ENCODE measurements around the gene ZNF423. TPM values are rescaled to one million over a fixed set of nuclear protein-coding genes. Genes with fewer than 3 reads are reported as not detected.

ZNF423 gene
- total RNA-seq, 1 experiment from 2014 or later: not detected

GRCh38 chr16:49746545-49746944, 109.4 kb downstream of the ZNF423 start:
- Mint-ChIP-seq H3K4me3 (ENCODE audit: low read depth, unreplicated experiment) (no peak overlapping the region), H3K4me1 (ENCODE audit: low read depth, unreplicated experiment) (no peaks in the 10 kb centered on the region), H3K9me3 (ENCODE audit: low read depth, unreplicated experiment) (no peaks in the 10 kb centered on the region), H3K27ac (ENCODE audit: unreplicated experiment) (no peak overlapping the region), H3K27me3 (ENCODE audit: unreplicated experiment) (peaks cover 100% of the 10 kb centered on the region), H3K36me3 (ENCODE audit: insufficient read depth, unreplicated experiment) (peaks cover 3% of the 10 kb centered on the region)
- CTCF ChIA-PET: interaction anchor here (0.6 kb wide), 1 partner anchor 151 kb away, joined by 3 read pairs; no protein-coding TSS in a partner anchor
- TF ChIP-seq CTCF (IDR thresholded peaks at IDR 0.05; ENCODE audit: unreplicated experiment): no peak
- intact Hi-C loops (cut with micrococcal nuclease; ENCODE audit: unreplicated experiment): no loop called here
- DNase-seq: no peak
- BruUV-seq (replicated peaks): no TSS peak

GRCh38 chr16:49745311-49745747, 110.6 kb downstream of the ZNF423 start:
- DNase-seq: no peak
- H3K4me3 Mint-ChIP-seq (ENCODE audit: low read depth, unreplicated experiment): no peak overlapping the region
- peaks cover 3% of the 10 kb centered on the region for H3K36me3 Mint-ChIP-seq (ENCODE audit: insufficient read depth, unreplicated experiment)
- H3K27ac Mint-ChIP-seq (ENCODE audit: unreplicated experiment): no peak overlapping the region
- no TSS peak for BruUV-seq (replicated peaks)
- intact Hi-C loops (cut with micrococcal nuclease; ENCODE audit: unreplicated experiment): no loop called here
- no peak for TF ChIP-seq CTCF (IDR thresholded peaks at IDR 0.05; ENCODE audit: unreplicated experiment)
- H3K27me3 Mint-ChIP-seq (ENCODE audit: unreplicated experiment): peaks cover 99% of the 10 kb centered on the region
- no peaks in the 10 kb centered on the region for H3K4me1 Mint-ChIP-seq (ENCODE audit: low read depth, unreplicated experiment)
- H3K9me3 Mint-ChIP-seq (ENCODE audit: low read depth, unreplicated experiment): no peaks in the 10 kb centered on the region
- CTCF ChIA-PET: no interaction called here

- peaks cover 92% of the 10 kb centered on the region for H3K27me3 Mint-ChIP-seq (ENCODE audit: unreplicated experiment)
- intact Hi-C loops (cut with micrococcal nuclease; ENCODE audit: unreplicated experiment): no loop called here
- H3K4me3 Mint-ChIP-seq (ENCODE audit: low read depth, unreplicated experiment): no peak overlapping the region
- TF ChIP-seq CTCF (IDR thresholded peaks at IDR 0.05; ENCODE audit: unreplicated experiment): no peak
- CTCF ChIA-PET: interaction anchor here (0.6 kb wide), 1 partner anchor 113 kb away, joined by 7 read pairs; no protein-coding TSS in a partner anchor
- H3K36me3 Mint-ChIP-seq (ENCODE audit: insufficient read depth, unreplicated experiment): peaks cover 3% of the 10 kb centered on the region
- BruUV-seq (replicated peaks): no TSS peak
- DNase-seq: no peak
- no peak overlapping the region for H3K27ac Mint-ChIP-seq (ENCODE audit: unreplicated experiment)
- H3K4me1 Mint-ChIP-seq (ENCODE audit: low read depth, unreplicated experiment): no peaks in the 10 kb centered on the region
- no peaks in the 10 kb centered on the region for H3K9me3 Mint-ChIP-seq (ENCODE audit: low read depth, unreplicated experiment)
Measured at GRCh38 chr16:49744244-49745220, 111.4 kb downstream of the ZNF423 start.

- peaks cover 88% of the 10 kb centered on the region for H3K27me3 Mint-ChIP-seq (ENCODE audit: unreplicated experiment)
- peaks cover 3% of the 10 kb centered on the region for H3K36me3 Mint-ChIP-seq (ENCODE audit: insufficient read depth, unreplicated experiment)
- no peak overlapping the region for H3K4me3 Mint-ChIP-seq (ENCODE audit: low read depth, unreplicated experiment)
- intact Hi-C loops (cut with micrococcal nuclease; ENCODE audit: unreplicated experiment): no loop called here
- TF ChIP-seq CTCF (IDR thresholded peaks at IDR 0.05; ENCODE audit: unreplicated experiment): no peak
- CTCF ChIA-PET: no interaction called here
- no peak for DNase-seq
- no TSS peak for BruUV-seq (replicated peaks)
- no peaks in the 10 kb centered on the region for H3K9me3 Mint-ChIP-seq (ENCODE audit: low read depth, unreplicated experiment)
- H3K4me1 Mint-ChIP-seq (ENCODE audit: low read depth, unreplicated experiment): no peaks in the 10 kb centered on the region
- no peak overlapping the region for H3K27ac Mint-ChIP-seq (ENCODE audit: unreplicated experiment)
Measured at GRCh38 chr16:49743658-49744057, 112.3 kb downstream of the ZNF423 start.

Data from Calu3 (cell line).